GM19193 (cell line): ENCODE results near the gene CAMSAP1.

Source experiments
- POLR2A ChIP-seq: IDR thresholded peaks from 4 replicates; pipeline ENCODE4 v1.6.1; 2011; ENCODE audit not compliant: insufficient read depth, insufficient read length; ENCODE audit errors: extremely low read depth

The CAMSAP1 gene

DNA sequence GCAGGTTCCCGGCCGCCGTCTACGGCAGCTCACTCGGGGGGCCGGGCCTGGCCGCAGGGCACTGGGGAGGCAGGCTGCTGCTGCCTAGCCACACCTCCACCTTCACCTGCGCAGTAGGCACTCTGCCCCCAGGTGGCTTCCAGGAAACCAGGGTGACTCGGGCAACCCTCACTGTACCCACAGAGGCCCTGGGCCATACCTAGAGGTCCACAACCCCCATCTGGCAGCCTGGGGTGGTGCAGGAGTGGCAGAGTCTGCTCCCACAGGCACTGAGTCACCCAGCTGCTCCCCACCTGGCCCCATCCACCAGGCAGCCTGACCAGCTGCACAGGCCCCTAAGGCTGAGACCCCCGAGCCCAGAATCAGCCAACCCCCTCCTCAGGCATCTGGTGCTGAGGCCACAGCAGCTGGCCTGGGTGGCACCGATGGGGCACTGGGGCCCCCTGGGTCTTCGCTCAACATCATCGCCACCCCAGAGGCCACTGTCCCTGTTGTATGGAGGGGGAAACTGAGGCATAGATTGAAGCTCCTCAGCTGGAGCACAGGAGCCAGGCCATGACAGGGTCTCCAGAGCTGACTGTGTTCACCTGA is 135.2 kb downstream of the CAMSAP1 start:
- TF ChIP-seq POLR2A = no peak

DNA sequence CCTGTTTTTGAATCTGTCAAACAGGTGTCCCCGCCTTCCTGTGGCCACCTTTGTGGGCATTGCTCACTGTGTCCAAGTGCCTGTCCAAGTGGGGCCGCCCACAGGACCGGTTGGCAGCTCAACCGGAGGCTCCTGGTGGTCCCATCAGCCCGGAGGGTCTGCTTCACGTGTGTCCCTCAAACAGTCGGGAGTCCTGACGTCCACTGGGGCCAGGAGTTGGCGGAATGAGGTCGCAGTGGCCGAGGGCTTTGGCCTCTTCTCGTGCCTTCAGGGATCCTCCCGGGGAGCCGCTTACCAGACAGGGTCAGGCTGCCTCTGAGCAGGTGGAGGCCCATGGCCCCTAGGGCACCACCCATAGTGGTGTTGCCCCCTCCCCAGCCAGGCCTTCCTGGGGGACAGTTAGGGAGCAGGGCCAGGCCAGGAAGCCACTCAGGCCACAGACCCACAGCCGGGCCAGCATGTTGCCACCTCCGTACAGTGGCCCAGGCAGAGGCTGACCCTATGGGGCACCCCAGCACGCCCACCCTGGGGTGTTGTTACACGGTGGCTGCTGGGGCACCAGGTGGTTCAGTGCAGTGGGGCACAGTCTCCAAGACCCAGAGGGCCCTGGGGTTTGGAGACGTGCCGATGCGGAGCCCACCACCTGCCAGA is 135.8 kb downstream of the CAMSAP1 start:
- no peak for TF ChIP-seq POLR2A

DNA sequence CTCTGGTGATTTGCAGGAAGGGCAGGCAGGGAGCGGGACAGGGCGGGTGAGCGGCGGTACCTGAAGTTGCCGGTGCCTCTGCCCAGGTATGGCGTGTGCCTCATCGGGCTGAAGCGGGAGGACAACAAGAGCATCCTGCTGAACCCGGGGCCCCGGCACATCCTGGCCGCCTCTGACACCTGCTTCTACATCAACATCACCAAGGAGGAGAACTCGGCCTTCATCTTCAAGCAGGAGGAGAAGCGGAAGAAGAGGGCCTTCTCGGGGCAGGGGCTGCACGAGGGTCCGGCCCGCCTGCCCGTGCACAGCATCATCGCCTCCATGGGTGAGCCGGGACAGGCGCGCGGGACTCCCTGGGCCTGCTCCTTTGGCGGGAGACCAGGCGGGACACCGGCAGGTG is 136.6 kb downstream of the CAMSAP1 start:
- no peak for TF ChIP-seq POLR2A

DNA sequence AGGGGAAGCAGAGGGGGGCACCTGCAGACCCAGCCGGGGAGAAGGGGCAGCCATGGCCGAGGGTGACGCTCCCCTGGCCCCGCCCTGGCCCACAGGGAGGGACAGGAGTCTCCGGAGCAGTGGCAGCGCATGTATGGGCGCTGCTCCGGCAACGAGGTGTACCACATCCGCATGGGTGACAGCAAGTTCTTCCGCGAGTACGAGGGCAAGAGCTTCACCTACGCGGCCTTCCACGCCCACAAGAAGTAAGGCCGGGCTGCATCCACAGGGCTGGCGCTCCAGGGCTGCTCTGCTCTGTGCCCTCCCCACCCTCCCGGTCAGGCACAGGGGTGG is 137.2 kb downstream of the CAMSAP1 start:
- TF ChIP-seq POLR2A = no peak

DNA sequence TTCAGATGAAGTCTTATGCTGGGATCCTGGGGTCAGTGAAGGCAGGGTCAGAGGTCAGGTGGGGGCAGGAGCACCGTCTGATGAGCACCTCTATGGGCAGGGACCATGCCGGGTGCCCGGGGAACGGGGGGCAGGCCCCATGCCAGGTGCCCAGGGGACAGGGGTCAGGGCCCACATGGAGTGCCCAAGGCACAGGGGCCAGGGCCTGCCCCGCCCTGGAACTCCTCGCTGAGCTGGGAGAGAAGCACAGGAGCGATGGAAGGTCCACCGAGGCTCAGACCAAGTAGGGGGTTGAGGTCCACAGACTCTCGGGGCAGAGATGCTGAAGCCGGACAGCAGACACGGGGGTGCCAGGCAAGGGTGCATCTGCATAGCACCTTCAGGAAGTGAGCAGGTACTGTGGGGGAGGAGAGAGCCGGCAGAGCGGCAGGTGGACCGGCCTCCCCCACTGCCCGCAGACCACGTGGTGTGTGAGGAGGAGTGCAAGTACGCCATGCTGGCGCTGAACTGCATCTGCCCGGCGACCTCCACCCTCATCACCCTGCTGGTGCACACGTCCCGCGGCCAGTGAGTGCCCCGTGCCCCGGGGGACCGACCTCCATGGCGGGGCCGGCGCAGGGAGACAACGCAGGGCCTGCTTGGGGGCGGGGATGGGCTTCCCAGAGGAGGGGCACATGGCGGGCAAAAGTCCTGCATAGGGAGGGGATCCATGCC is 137.7 kb downstream of the CAMSAP1 start:
- TF ChIP-seq POLR2A = no peak

DNA sequence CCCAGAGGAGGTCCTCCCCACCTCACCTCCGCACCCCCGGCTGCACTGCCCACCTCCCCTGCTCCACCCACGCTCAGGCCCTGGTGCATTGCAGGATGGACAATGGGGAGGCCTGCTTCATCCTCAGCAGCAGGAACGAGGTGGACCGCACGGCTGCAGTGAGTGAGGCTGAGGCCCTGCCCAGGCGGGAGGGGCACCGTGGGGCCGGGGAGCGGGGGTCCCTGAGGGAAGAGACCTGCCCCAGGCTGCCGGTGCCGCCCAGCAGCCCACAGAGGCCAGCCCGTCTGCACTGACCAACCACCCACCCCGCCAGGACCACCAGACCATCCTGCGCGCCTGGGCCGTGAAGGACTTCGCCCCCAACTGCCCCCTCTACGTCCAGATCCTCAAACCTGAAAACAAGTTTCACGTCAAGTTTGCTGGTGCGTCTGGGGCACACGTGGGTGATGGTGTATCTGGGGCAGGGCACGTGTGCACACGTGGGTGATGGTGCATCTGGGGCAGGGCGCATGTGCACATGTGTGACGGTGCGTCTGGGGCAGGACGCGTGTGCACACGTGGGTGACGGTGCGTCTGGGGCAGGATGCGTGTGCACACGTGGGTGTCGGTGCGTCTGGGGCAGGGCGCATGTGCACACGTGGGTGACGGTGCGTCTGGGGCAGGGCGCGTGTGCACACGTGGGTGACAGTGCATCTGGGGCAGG is 138.7 kb downstream of the CAMSAP1 start:
- no peak for TF ChIP-seq POLR2A

DNA sequence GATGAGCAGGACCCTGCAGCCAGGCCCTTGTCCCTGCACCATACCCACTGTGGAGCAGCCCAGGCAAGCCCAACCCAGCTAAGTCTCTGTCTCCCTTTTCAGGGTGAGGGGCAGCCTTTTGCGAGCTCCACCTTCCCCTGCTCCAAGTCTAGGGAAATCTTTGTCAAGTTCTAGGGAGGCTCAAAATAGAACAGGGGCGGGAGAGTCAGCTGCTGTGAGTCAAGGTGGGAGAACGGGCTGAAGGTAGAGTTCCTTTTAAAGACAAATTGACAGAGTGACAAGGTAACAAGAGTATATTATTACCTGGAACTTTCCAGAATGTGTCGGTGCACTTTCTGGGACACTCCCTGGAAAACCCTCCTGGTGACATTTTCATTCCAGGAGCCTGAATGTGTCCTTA is 140.6 kb downstream of the CAMSAP1 start:
- no peak for TF ChIP-seq POLR2A

DNA sequence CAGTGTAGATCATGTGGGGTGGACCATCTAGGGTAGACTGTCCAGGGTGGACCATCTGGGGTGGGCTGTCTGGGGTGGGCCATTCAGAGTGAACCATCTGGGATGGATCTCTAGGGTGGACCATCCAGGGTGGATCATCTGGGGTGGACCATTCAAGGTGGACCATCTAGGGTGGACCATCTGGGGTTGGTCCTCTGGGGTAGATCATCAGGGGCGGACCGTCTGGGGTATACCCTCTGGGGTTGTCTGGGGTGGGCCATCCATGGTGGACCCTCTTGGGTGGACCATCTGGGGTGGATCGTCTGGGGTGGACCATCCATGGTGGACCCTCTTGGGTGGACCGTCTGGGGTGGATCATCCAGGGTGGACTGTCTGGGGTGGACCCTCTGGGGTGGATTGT is 141.1 kb downstream of the CAMSAP1 start:
- no peak for TF ChIP-seq POLR2A

DNA sequence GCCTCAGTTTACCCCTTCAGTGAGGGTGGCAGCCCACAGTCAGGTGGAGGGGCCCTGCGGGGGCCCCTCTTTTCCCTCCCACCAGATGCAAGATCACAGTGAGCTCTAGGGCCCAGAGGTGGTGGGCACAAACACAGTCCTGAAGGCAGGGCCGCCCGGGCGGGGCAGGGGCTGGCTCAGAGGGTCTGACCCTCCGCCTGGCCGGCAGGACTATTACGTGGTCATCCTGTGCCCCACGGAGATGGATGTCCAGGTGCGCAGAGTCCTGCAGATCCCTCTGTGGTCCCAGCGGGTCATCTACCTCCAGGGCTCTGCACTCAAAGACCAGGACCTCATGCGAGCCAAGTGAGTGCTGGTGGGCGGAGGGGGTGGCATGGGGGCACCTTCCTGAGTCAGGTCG is 141.9 kb downstream of the CAMSAP1 start:
- no peak for TF ChIP-seq POLR2A

DNA sequence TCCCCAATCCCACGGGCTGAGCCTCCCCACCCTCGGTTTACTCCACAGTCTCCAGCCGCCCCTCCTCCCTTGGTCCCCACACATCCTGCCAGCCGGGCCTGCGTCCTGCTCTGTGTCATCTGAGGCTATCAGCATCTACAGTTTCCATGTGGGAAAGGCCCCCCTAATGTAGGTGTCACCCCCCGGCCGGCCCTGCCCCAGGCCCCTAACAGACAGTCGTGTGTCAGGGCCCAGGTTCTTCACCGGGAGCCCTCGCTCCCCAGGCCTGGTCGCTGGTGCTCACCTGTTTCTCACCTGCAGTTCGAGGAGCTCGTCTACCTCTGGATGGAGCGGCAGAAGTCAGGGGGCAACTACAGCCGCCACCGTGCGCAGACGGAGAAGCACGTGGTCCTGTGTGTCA is 142.6 kb downstream of the CAMSAP1 start:
- no peak for TF ChIP-seq POLR2A

DNA sequence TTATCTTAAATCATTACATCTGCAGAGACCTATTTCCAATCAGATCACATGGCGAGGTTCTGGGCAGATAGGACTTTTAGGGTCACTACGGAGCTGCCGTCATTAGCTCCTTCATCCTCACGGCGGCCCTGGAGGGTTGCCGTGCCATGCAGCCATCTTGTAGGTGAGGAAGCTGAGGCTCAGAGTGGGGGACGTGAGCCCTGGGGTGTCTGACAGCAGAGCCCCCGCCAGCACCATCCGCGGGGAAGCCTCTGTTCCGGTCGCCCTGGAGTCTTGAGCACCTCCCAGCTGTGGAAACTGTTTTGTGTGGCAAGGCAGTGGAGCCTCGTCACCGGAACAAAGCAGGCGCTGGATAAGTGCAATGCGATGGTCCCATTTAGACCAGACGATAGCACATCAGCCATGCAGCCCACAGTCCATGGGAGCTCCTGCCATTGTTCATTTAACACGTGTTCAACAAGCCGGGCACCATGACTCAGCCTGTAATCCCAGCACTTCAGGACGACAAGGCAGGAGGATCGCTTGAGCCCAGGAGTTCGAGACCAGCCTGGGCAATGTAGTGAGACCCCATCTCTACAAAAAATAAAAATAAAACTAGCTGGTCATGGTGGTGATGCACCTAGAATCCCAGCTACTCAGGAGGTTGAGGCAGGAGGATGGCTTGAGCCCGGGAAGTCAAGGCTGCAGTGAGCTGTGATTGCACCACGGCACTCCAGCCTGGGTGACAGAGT is 143.5 kb downstream of the CAMSAP1 start:
- TF ChIP-seq POLR2A = no peak

DNA sequence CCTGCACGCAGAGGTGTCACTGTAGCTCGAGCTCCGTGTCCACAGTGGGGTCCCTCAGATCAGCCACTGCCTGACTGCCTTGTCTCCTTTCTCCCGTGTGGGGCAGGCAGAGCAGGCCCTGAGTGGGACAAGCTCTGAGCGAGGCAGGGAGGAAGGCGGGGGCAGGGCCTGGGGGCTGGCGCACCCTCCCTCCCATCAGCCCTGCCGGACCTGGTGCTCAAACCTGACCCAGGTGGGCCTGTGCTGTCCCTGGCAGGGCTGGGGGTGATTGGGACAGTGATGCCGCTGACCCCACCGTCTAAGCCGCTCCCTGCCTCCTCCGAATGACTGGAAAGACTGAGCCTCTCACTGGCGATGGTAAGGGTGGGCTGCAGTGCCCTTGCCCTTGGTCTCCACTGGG is 144.4 kb downstream of the CAMSAP1 start:
- no peak for TF ChIP-seq POLR2A

DNA sequence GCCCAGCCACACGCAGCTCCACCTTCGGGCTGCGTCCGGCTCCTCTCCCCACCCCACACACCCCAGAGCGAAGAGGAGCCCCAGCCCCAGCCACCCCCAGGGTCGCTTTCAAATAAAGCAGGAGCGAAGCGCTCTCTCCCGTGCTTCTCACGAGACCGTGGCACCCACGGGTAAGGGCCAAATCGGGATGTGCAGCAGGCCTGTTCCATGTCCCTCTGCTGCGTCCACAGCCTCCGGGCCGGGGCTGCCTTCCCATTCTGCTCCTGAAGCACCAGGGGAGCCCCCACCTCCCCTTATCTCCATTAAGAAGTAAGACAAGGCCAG is 145.5 kb downstream of the CAMSAP1 start:
- no peak for TF ChIP-seq POLR2A

DNA sequence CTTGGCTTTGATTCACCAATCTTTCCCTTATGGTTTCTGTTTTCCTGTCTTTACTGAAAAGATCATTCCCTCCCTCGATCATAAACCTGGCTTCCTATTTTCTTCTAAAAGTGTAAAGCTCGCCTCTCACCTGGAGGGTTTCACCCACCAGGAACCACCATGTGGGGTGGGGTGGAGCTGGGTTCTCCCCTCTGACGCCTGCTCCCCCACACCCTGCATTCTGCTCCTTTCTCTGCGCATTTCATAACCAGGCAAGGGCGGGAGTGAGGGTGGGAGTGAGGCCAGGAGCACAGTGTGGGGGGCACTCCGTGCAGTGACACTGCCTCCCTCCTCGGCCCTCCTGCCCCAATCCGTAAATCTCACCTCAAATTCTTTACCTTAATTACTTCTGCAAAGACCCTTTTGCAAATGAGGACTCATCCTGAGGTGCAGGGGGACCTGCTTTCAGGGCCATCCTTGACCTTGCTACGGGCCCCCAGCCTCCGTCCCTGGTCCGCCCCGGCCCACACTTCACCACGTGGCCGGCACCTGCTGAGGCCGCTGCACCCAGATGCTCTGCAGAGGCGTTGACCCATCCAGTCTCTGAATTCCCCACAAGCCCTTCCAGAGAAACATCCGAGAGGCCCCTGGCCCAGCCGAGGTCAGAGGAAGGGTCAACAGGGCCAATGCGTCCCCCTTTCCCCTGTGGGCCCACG is 146.0 kb downstream of the CAMSAP1 start:
- no peak for TF ChIP-seq POLR2A

DNA sequence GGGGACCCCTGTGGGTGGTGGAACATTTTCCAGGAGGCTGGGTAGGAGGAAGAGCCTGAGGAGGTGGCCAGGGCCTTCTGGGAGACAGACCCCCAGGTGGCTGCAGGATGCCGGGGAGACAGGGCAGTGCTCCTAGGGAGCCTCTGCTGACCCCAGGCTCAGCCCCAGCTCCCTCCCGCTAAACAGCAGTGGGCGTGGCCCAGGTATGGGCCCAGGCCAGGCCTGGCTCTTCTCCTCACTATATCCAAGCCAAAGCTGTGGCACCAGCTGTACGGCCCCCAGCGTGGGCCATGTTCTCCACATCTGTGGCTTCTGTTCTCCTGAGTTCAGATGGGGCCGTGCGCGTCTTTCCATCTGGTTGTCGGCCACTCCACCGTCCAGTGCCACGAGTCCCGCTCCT is 146.9 kb downstream of the CAMSAP1 start:
- TF ChIP-seq POLR2A = no peak
